Caco-2 (cell line): ENCODE measurements around the gene DHX15. TPM values are rescaled to one million over a fixed set of nuclear protein-coding genes. Genes with fewer than 3 reads are reported as not detected.

Source experiments
- BruUV-seq: library from RNA; stranded (reverse); fragments of 400-500 nt; replicated peaks from 2 replicates; lab custom pipeline; 2021; lab: Mats Ljungman, UMichigan
- CTCF ChIA-PET: fragments of 300-600 bp; sonication (Branson Sonifier 250); formaldehyde crosslinking; loops from one replicate; lab custom pipeline; 2022; ENCODE audit warnings: antibody characterized with exemption; lab: Charles Lee
- POLR2A ChIA-PET: fragments of 300-600 bp; sonication (Branson Sonifier 250); formaldehyde crosslinking; loops from one replicate; lab custom pipeline; 2022; ENCODE audit warnings: antibody characterized with exemption; lab: Charles Lee
- DNase-seq, 2 experiments: peaks; one replicate each; pipeline versions ENCODE4 v3.0.0 to v3.0.0-alpha.2; 2020 to 2022
- H3K27me3 ChIP-seq: replicated peaks from 2 replicates; pipeline ENCODE4 v1.6.0; 2011; ENCODE audit warnings: low read length; ENCODE audit not compliant: control insufficient read depth, insufficient read depth
- H3K36me3 ChIP-seq: 2 replicates; pipeline ENCODE4 v1.5.1; 2011; ENCODE audit warnings: low read length; ENCODE audit not compliant: control insufficient read depth, insufficient read depth
- H3K4me1 ChIP-seq: fragments of 250-450 bp; sonication (Bioruptor Pico); 2 replicates; pipeline ENCODE4 v1.5.1; 2020; ENCODE audit warnings: mild to moderate bottlenecking
- H3K4me3 ChIP-seq: 2 replicates; pipeline ENCODE4 v1.5.1; 2011; ENCODE audit warnings: low read depth, mild to moderate bottlenecking, control low read depth, low read length
- H3K9me3 ChIP-seq: fragments of 250-450 bp; sonication (Bioruptor Pico); 2 replicates; pipeline ENCODE4 v1.5.1; 2020; ENCODE audit warnings: mild to moderate bottlenecking, moderate library complexity
- H3K27ac Mint-ChIP-seq: one replicate; pipeline ENCODE4 v1.8.0; 2022; ENCODE audit warnings: mixed read lengths; ENCODE audit not compliant: unreplicated experiment
- H3K27me3 Mint-ChIP-seq: one replicate; pipeline ENCODE4 v1.8.0; 2022; ENCODE audit warnings: mixed read lengths; ENCODE audit not compliant: insufficient read depth, unreplicated experiment
- H3K36me3 Mint-ChIP-seq: one replicate; pipeline ENCODE4 v1.8.0; 2022; ENCODE audit warnings: mild to moderate bottlenecking, mixed read lengths; ENCODE audit not compliant: insufficient read depth, unreplicated experiment
- H3K4me1 Mint-ChIP-seq: one replicate; pipeline ENCODE4 v1.8.0; 2022; ENCODE audit warnings: low read depth, mixed read lengths; ENCODE audit not compliant: unreplicated experiment
- H3K4me3 Mint-ChIP-seq: one replicate; pipeline ENCODE4 v1.8.0; 2022; ENCODE audit warnings: mild to moderate bottlenecking, moderate library complexity, mixed read lengths; ENCODE audit not compliant: unreplicated experiment
- H3K9me3 Mint-ChIP-seq: one replicate; pipeline ENCODE4 v1.8.0; 2022; ENCODE audit warnings: mixed read lengths; ENCODE audit not compliant: unreplicated experiment
- CTCF ChIP-seq, 2 experiments: fragments of 200-600 bp in 1 of 2; IDR thresholded peaks; 1 replicate in 1 of 2; 2 replicates in 1 of 2; pipeline versions ENCODE4 v1.5.1 to v1.8.0; 2011 to 2022; ENCODE audit warnings: antibody characterized with exemption in 1 of 2, control low read depth in 1 of 2, inconsistent platforms in 1 of 2, low read depth in 1 of 2, low read length in 1 of 2, mild to moderate bottlenecking in 1 of 2, moderate library complexity in 1 of 2; ENCODE audit not compliant: insufficient read depth in 1 of 2, severe bottlenecking in 1 of 2, unreplicated experiment in 1 of 2
- intact Hi-C: fragments of 100-400 bp; cut with micrococcal nuclease; formaldehyde crosslinking; loops from one replicate; pipeline ENCODE4 v1.10.0; 2022; ENCODE audit not compliant: unreplicated experiment
- total RNA-seq: library from RNA; stranded (reverse); gene quantifications from 2 replicates; pipeline ENCODE4 v1.2.3, GENCODE V29; 2022

DHX15 gene
- total RNA-seq, 1 experiment from 2014 or later, result 154 TPM

- peaks cover 67% of the 10 kb centered on the region for H3K36me3 Mint-ChIP-seq
- Histone ChIP-seq H3K27me3 (no peaks in the 10 kb centered on the region), H3K4me1 (peaks cover 37% of the 10 kb centered on the region), H3K9me3 (no peaks in the 10 kb centered on the region), H3K36me3 (peaks cover 3% of the 10 kb centered on the region; the same call in 1 of the 2 replicates), H3K4me3 (no peak overlapping the region)
- BruUV-seq, result no TSS peak
- DNase-seq, result no peak
- intact Hi-C loops, result no loop called here
- H3K4me3 Mint-ChIP-seq, result no peak overlapping the region
- CTCF ChIA-PET, result interaction anchor here (0.5 kb wide), 1 partner anchor 9 kb away, joined by 4 read pairs; no protein-coding TSS in a partner anchor
- POLR2A ChIA-PET, result no interaction called here
- H3K4me1 Mint-ChIP-seq, result peaks cover 28% of the 10 kb centered on the region
- H3K9me3 Mint-ChIP-seq, result no peaks in the 10 kb centered on the region
- H3K27ac Mint-ChIP-seq, result no peak overlapping the region
- H3K27me3 Mint-ChIP-seq, result no peaks in the 10 kb centered on the region
- TF ChIP-seq CTCF (IDR thresholded peaks at IDR 0.05; ENCODE audit: insufficient read depth in 1 of 2, low read depth in 1 of 2, low read length in 1 of 2, severe bottlenecking in 1 of 2, unreplicated experiment in 1 of 2), result no peak
Observed at GRCh38 chr4:24559889-24560288, 24.5 kb downstream of the DHX15 start.

GRCh38 chr4:24559032-24559821 is 25.1 kb downstream of the DHX15 start:
- Mint-ChIP-seq H3K9me3 (no peaks in the 10 kb centered on the region), H3K27me3 (no peaks in the 10 kb centered on the region), H3K4me1 (peaks cover 22% of the 10 kb centered on the region), H3K36me3 (peaks cover 67% of the 10 kb centered on the region), H3K27ac (no peak overlapping the region), H3K4me3 (no peak overlapping the region)
- Histone ChIP-seq H3K9me3 (no peaks in the 10 kb centered on the region), H3K27me3 (no peaks in the 10 kb centered on the region), H3K36me3 (peaks cover 3% of the 10 kb centered on the region; the same call in 1 of the 2 replicates), H3K4me3 (no peak overlapping the region), H3K4me1 (peaks cover 30% of the 10 kb centered on the region)
- POLR2A ChIA-PET, result no interaction called here
- CTCF ChIA-PET, result interaction anchor here (0.5 kb wide), 1 partner anchor 8 kb away, joined by 4 read pairs; no protein-coding TSS in a partner anchor
- no peak for DNase-seq
- no peak for TF ChIP-seq CTCF (IDR thresholded peaks at IDR 0.05; ENCODE audit: insufficient read depth in 1 of 2, low read depth in 1 of 2, low read length in 1 of 2, severe bottlenecking in 1 of 2, unreplicated experiment in 1 of 2)
- intact Hi-C loops, result no loop called here
- BruUV-seq, result no TSS peak

GRCh38 chr4:24557026-24558025 is 27.0 kb downstream of the DHX15 start:
- no peak for TF ChIP-seq CTCF (IDR thresholded peaks at IDR 0.05; ENCODE audit: insufficient read depth in 1 of 2, low read depth in 1 of 2, low read length in 1 of 2, severe bottlenecking in 1 of 2, unreplicated experiment in 1 of 2)
- H3K36me3 ChIP-seq, result peaks cover 3% of the 10 kb centered on the region; the same call in 1 of the 2 replicates
- intact Hi-C loops, result no loop called here
- BruUV-seq, result no TSS peak
- Mint-ChIP-seq H3K4me1 (peaks cover 20% of the 10 kb centered on the region), H3K4me3 (no peak overlapping the region), H3K27ac (no peak overlapping the region), H3K36me3 (peaks cover 67% of the 10 kb centered on the region), H3K9me3 (no peaks in the 10 kb centered on the region), H3K27me3 (no peaks in the 10 kb centered on the region)
- H3K9me3 ChIP-seq, result no peaks in the 10 kb centered on the region
- H3K4me3 ChIP-seq, result no peak overlapping the region
- DNase-seq, result peak in 1 of 2 experiments; percentile 15
- peaks cover 28% of the 10 kb centered on the region for H3K4me1 ChIP-seq
- H3K27me3 ChIP-seq, result no peaks in the 10 kb centered on the region
- CTCF ChIA-PET, result no interaction called here
- POLR2A ChIA-PET, result interaction anchor here (0.5 to 1.2 kb wide), 3 partner anchors 27 to 178 kb away, joined by 4 to 13 read pairs (median 5); partner anchors contain the start of gene DHX15
